Suprapubic skin (tissue), 4 donors: ENCODE results near the gene CTCFL. TPM values are rescaled to one million over a fixed set of nuclear protein-coding genes. Genes with fewer than 3 reads are reported as not detected.

Experiments
- DNase-seq, 2 donors: peaks; one replicate each; pipeline ENCODE4 v3.0.0-alpha.2; 2019; ENCODE audit warnings: low spot score in 2 of 2
- H3K27ac ChIP-seq: fragments of 200-600 bp; sonication (generic); one replicate; pipeline ENCODE4 v1.5.1; 2019
- H3K27me3 ChIP-seq: fragments of 200-600 bp; sonication (generic); one replicate; pipeline ENCODE4 v1.5.1; 2019
- H3K36me3 ChIP-seq: fragments of 200-600 bp; sonication (generic); one replicate; pipeline ENCODE4 v1.5.1; 2019
- H3K4me1 ChIP-seq: fragments of 200-600 bp; sonication (generic); one replicate; pipeline ENCODE4 v1.5.1; 2019
- H3K4me3 ChIP-seq: fragments of 200-600 bp; sonication (generic); one replicate; pipeline ENCODE4 v1.5.1; 2019; ENCODE audit warnings: mild to moderate bottlenecking
- H3K9me3 ChIP-seq: fragments of 200-600 bp; sonication (generic); one replicate; pipeline ENCODE4 v1.5.1; 2019
- CTCF ChIP-seq, 2 donors: fragments of 200-600 bp in 1 of 2; fragments of 450-650 bp in 1 of 2; sonication (generic) in 1 of 2; IDR thresholded peaks; one replicate each; pipeline ENCODE4 v1.5.1; 2016 to 2019; ENCODE audit warnings: antibody characterized with exemption in 2 of 2, mild to moderate bottlenecking in 1 of 2, moderate library complexity in 1 of 2
- POLR2A ChIP-seq, 2 donors: fragments of 450-650 bp; IDR thresholded peaks; one replicate each; pipeline ENCODE4 v1.6.1; 2017; ENCODE audit warnings: antibody characterized with exemption in 2 of 2, mild to moderate bottlenecking in 2 of 2, moderate library complexity in 2 of 2
- POLR2AphosphoS5 ChIP-seq, 3 donors: sonication (generic); formaldehyde crosslinking; IDR thresholded peaks; one replicate each; pipeline ENCODE4 v1.6.1; 2017; ENCODE audit warnings: antibody characterized with exemption in 3 of 3
- WGBS: methylation state at CpG from one replicate; pipeline ENCODE4 v1.1.5; 2018; 5-methylcytosine and 5-hydroxymethylcytosine counted together
- total RNA-seq, 4 donors: library from RNA; depleted of rRNA; stranded (reverse); fragments of >200 nt; gene quantifications; one replicate each; pipeline ENCODE4 v1.1.0, GENCODE V29; 2016

Gene CTCFL
- total RNA-seq, 4 donors from 2014 or later, result not detected

GRCh38 chr20:57448764-57449354 lies 76.1 kb downstream of the CTCFL start:
- WGBS, result 92% methylated on average over 9 of the region's 9 CpGs
- TF ChIP-seq CTCF (IDR thresholded peaks at IDR 0.05) (no peak), POLR2A (IDR thresholded peaks at IDR 0.05) (no peak), POLR2AphosphoS5 (IDR thresholded peaks at IDR 0.05) (no peak)
- peaks cover 3% of the 10 kb centered on the region for H3K27me3 ChIP-seq
- no peaks in the 10 kb centered on the region for H3K9me3 ChIP-seq
- no peak for DNase-seq
- H3K4me1 ChIP-seq, result no peaks in the 10 kb centered on the region
- no peak overlapping the region for H3K27ac ChIP-seq
- H3K4me3 ChIP-seq, result no peak overlapping the region
- no peaks in the 10 kb centered on the region for H3K36me3 ChIP-seq

Other genes with a start within 250 kb of the CTCFL start
- not detected for gene SPO11, start 195.3 kb downstream of the CTCFL start, total RNA-seq
- gene RAE1, start 173.9 kb downstream of the CTCFL start, total RNA-seq, result 10 to 100 TPM; 31.2 to 45.1 (median 37.2) TPM
- gene RBM38, start 133.7 kb downstream of the CTCFL start, total RNA-seq, result 10 to 100 TPM in 3 of 4 donors, 1 to 10 TPM in 1; 8.7 to 16.7 (median 12.8) TPM
- 1 to 10 TPM; 2.2 to 6.3 (median 5.2) TPM for gene PCK1, start 36.0 kb upstream of the CTCFL start, total RNA-seq
- under 1 TPM in 1 of 4 donors, not detected in 3; 0.80 TPM for gene ZBP1, start 95.3 kb upstream of the CTCFL start, total RNA-seq
- 10 to 100 TPM in 3 of 4 donors, 1 to 10 TPM in 1; 9.5 to 20.4 (median 16.2) TPM for gene PMEPA1, start 184.9 kb upstream of the CTCFL start, total RNA-seq